Renal cortex interstitium (tissue), 11 donors: ENCODE measurements around the gene TRIP10. TPM values are rescaled to one million over a fixed set of nuclear protein-coding genes. Genes with fewer than 3 reads are reported as not detected.
"Not testable (repeated sequence)": the region's sequence is repeated elsewhere in the genome, so short reads cannot be mapped to it uniquely, and the experiment has no call there.

Experiments used
- DNase-seq, 11 donors: peaks; one replicate each; pipeline ENCODE4 v3.0.0-alpha.2; 2013; ENCODE audit warnings: low read depth in 9 of 11, low spot score in 4 of 11; ENCODE audit errors: extremely low read depth in 1 of 11
- polyA plus RNA-seq, 3 donors: library from polyadenylated mRNA; unstranded; fragments of 120-200 nt; gene quantifications; one replicate each; pipeline ENCODE4 v1.2.1, GENCODE V29; 2013; ENCODE audit not compliant: insufficient read length in 3 of 3

The TRIP10 gene
- polyA plus RNA-seq, 3 donors: 51.4 to 68.9 (median 55.0) TPM

- peak in 1 of 11 donors; percentile 69 for DNase-seq
Measured at GRCh38 chr19:6753178-6754031, 13.9 kb downstream of the TRIP10 start.

- no peak for DNase-seq
Measured at GRCh38 chr19:6754136-6754535, 14.7 kb downstream of the TRIP10 start.

- DNase-seq: no peak
Measured at GRCh38 chr19:6754653-6755463, 15.4 kb downstream of the TRIP10 start.

- DNase-seq: no peak
Measured at GRCh38 chr19:6760606-6761005, 21.1 kb downstream of the TRIP10 start.

GRCh38 chr19:6761053-6761676 is 21.7 kb downstream of the TRIP10 start:
- no peak for DNase-seq

- not testable (repeated sequence) for DNase-seq
Measured at GRCh38 chr19:6762253-6762797, 22.8 kb downstream of the TRIP10 start.

GRCh38 chr19:6765738-6766356 is 26.4 kb downstream of the TRIP10 start:
- DNase-seq: peak in 4 of 11 donors; percentile 59 to 71 (median 62)

GRCh38 chr19:6766357-6767080 is 27.0 kb downstream of the TRIP10 start:
- DNase-seq: no peak

- no peak for DNase-seq
Measured at GRCh38 chr19:6767081-6767356, 27.5 kb downstream of the TRIP10 start.

GRCh38 chr19:6767357-6768235 is 28.1 kb downstream of the TRIP10 start, which contains the start of gene SH2D3A:
Gene SH2D3A, minus strand, starts transcription at chr19:6767435. Its CDS starts 3,687 bp downstream, at chr19:6763748.
- DNase-seq: peak in 6 of 11 donors; percentile 50 to 66 (median 51)

GRCh38 chr19:6768236-6768785 is 28.8 kb downstream of the TRIP10 start:
- DNase-seq: no peak

- no peak for DNase-seq
Measured at GRCh38 chr19:6769006-6769619, 29.6 kb downstream of the TRIP10 start.

- DNase-seq: not testable (repeated sequence)
Measured at GRCh38 chr19:6771648-6772027, 32.2 kb downstream of the TRIP10 start.

- no peak for DNase-seq
Measured at GRCh38 chr19:6772028-6772865, 32.8 kb downstream of the TRIP10 start, which contains the start of gene VAV1. Gene VAV1, plus strand, starts transcription at chr19:6772708. Its CDS starts 100 bp downstream, at chr19:6772808.

- DNase-seq: no peak
Measured at GRCh38 chr19:6772866-6773322, 33.4 kb downstream of the TRIP10 start.
